ENCODE measurements around the gene WDR64.
"Not testable (repeated sequence)": the region's sequence is repeated elsewhere in the genome, so short reads cannot be mapped to it uniquely, and the experiment has no call there.

WDR64 gene

DNA sequence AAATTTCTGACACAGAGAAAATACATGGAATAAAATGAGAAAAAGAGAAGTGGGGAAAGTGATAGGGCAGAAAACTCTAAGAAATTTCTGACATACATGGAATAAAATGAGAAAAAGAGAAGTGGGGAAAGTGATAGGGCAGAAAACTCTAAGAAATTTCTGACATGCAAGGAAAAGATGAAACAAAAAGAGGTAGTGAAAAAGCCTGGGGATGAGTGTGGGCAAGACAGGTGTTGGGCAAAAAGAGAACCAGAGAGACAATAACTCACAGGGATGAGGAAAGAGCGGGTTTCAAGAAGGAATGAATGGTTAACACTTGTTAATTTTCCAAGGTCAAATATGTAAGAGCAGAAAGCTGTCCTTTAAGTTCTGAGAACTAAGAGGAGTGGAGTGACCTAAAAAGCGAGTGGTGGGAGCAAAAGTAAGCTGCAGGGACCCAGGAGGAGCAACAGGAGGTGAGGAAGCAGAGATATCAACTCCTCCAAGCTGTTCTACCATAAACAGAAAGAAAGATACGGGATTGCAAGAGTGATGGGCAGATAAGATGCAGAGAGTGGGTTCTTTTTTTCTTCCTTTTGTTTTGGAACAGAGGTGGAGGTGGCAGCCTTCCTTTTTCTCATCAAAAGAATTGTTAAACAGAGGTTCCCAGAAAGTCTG is 166.0 kb downstream of the WDR64 start:
- no peak for DNase-seq (ENCODE audit: low read depth)
- TF ChIP-seq, protein P1, sequence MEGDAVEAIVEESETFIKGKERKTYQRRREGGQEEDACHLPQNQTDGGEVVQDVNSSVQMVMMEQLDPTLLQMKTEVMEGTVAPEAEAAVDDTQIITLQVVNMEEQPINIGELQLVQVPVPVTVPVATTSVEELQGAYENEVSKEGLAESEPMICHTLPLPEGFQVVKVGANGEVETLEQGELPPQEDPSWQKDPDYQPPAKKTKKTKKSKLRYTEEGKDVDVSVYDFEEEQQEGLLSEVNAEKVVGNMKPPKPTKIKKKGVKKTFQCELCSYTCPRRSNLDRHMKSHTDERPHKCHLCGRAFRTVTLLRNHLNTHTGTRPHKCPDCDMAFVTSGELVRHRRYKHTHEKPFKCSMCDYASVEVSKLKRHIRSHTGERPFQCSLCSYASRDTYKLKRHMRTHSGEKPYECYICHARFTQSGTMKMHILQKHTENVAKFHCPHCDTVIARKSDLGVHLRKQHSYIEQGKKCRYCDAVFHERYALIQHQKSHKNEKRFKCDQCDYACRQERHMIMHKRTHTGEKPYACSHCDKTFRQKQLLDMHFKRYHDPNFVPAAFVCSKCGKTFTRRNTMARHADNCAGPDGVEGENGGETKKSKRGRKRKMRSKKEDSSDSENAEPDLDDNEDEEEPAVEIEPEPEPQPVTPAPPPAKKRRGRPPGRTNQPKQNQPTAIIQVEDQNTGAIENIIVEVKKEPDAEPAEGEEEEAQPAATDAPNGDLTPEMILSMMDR (IDR thresholded peaks at IDR 0.05; ENCODE audit: low read depth, low read length, missing control alignments) = no peak
- H3K4me3 ChIP-seq (ENCODE audit: low read depth, low read length) = no peak overlapping the region

DNA sequence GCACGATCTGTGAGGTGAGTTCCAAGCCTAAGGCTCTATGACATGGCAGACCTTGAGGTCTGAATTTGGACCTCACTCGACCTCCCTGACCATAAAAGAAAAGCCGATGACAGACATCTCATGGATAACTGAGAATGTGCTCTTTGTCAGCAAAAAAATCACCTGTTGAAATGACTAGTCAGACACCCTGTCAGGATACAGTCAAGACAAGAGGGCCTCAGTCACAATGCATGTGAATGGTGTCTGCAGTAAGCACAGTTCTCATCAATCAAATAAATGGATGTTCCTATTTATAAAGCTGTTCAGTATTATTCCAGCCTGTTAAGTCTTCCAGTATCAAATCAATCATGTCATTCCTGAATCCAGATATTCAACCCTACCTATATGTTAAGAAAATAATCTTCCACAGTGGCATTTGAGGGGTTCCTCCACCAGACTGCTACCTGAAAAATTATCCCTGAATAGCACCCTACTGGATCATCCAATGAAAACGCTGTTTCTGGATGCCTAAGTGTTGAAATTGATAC is 167.3 kb downstream of the WDR64 start:
- TF ChIP-seq, protein P1 (IDR thresholded peaks at IDR 0.05; ENCODE audit: low read depth, low read length, missing control alignments) = no peak
- DNase-seq (ENCODE audit: low read depth) = no peak
- H3K4me3 ChIP-seq (ENCODE audit: low read depth, low read length) = no peak overlapping the region

DNA sequence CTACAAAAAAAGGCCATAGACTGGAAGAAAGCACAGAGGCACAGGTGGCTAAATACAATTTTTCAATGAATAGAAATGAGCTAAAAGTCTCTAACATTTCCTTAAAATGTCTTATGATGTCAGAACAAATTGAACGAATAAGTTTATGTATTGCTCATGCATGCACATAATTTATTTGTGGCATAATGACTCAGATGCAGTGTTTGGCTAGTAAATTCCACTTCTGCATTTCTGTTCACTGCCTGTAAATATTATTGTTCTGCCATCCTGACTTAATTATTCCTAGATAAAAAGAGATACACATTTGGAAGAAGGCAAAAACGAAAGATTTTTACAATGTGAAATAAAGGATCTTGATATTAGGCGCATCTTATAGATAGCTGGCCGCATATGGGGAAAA is 169.3 kb downstream of the WDR64 start:
- no peak overlapping the region for H3K4me3 ChIP-seq (ENCODE audit: low read depth, low read length)
- no peak for DNase-seq (ENCODE audit: low read depth)
- TF ChIP-seq, protein P1 (IDR thresholded peaks at IDR 0.05; ENCODE audit: low read depth, low read length, missing control alignments) = no peak

DNA sequence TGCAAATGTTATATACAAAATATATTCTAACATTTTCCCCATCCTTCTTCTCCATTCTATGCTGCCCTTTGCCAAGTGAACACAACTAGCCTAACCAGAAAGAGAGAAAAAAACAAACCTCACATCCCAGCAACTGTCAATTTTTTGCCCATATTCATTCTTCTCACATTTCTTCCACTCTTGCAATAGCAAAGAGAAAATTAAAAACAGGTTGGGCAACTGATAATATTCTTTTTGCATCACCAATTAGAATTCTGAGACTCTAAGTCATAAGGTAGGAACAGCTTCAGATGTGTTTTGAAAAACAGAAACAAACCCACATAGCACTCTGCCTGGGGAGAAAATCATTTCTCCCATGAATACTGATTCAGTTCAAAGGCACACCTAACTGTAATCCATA is 170.8 kb downstream of the WDR64 start:
- TF ChIP-seq, protein P1 (IDR thresholded peaks at IDR 0.05; ENCODE audit: low read depth, low read length, missing control alignments) = no peak
- DNase-seq (ENCODE audit: low read depth) = no peak
- H3K4me3 ChIP-seq (ENCODE audit: low read depth, low read length) = no peak overlapping the region

DNA sequence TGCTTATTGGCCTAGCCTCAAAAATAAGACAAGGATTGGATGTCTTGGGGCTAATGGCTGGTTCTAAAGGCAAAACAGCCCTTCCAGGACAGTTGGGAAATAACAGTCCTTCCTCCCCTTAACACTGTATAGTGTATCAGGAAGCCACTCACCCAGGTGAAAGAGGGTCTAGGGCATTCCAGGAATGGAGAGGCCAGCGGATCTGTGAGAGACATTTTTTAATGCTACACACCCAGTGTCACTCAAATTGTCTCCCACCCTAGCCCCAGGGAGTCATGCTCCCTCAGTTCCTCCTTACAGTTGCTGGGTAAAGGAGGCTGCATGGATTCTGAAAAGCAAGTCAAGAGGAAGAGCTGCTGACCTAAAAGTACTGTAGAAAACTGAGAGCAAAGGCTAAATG is 171.8 kb downstream of the WDR64 start:
- TF ChIP-seq, protein P1 (IDR thresholded peaks at IDR 0.05; ENCODE audit: low read depth, low read length, missing control alignments) = no peak
- DNase-seq (ENCODE audit: low read depth) = no peak
- H3K4me3 ChIP-seq (ENCODE audit: low read depth, low read length) = no peak overlapping the region

DNA sequence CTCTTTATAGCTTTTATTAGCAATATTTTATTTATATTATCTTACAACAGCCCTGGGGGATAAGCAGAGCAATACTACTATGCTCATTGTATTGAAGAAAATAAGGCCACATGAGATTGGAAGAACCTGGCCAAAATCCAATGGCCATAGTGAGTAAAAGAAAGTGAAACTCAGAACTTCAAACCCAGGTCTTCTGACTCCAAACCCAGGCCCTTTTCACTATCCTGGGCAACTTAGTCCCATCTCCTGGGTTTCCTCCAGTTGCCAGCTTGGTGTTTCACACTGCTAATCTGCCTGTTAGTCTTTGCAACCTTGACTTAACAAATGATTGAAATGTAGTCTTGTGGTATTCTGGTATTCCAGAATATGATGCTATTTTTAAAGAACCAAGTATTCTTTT is 173.5 kb downstream of the WDR64 start:
- TF ChIP-seq, protein P1 (IDR thresholded peaks at IDR 0.05; ENCODE audit: low read depth, low read length, missing control alignments) = no peak
- no peak for DNase-seq (ENCODE audit: low read depth)
- no peak overlapping the region for H3K4me3 ChIP-seq (ENCODE audit: low read depth, low read length)

DNA sequence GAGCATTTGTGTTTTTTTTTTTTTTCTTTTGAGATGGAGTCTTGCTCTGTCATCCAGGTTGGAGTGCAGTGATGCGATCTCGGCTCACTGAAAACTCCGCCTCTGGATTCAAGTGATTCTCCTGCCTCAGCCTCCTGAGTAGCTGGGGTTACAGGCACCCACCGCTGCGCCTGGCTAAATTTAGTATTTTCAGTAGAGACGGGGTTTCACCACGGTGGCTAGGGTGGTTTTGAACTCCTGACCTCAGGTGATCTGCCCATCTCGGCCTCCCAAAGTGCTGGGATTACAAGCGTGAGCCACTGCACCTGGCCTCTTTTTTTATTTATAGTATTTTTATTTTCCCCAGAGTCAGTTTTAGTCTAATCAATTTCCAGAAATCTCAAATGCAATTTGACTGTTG is 174.5 kb downstream of the WDR64 start:
- DNase-seq (ENCODE audit: low read depth); H3K4me3 ChIP-seq (ENCODE audit: low read depth, low read length): not testable (repeated sequence)
